H9 (cell line): ENCODE results near the gene MYO1F. TPM values are rescaled to one million over a fixed set of nuclear protein-coding genes. Genes with fewer than 3 reads are reported as not detected.

Experiments used
- DNase-seq: peaks from one replicate; pipeline ENCODE4 v3.0.0-alpha.2; 2017
- H2AFZ ChIP-seq: one replicate; pipeline ENCODE4 v1.6.1; 2013; ENCODE audit warnings: mild to moderate bottlenecking, low read length, control low read depth, moderate library complexity
- H2AK5ac ChIP-seq: 2 replicates; pipeline ENCODE4 v1.6.1; 2013; ENCODE audit warnings: low read length, control low read depth, mixed read lengths; ENCODE audit not compliant: insufficient read length
- H2BK120ac ChIP-seq: one replicate; pipeline ENCODE4 v1.6.1; 2013; ENCODE audit warnings: low read depth, mild to moderate bottlenecking, low read length, control low read depth, inconsistent platforms; ENCODE audit not compliant: poor library complexity, severe bottlenecking
- H2BK12ac ChIP-seq: 2 replicates; pipeline ENCODE4 v1.6.1; 2013; ENCODE audit warnings: low read length, control low read depth, mixed read lengths, low read depth; ENCODE audit not compliant: insufficient read length
- H2BK15ac ChIP-seq: 2 replicates; pipeline ENCODE4 v1.6.1; 2013; ENCODE audit warnings: low read depth, low read length, control low read depth
- H2BK20ac ChIP-seq: one replicate; pipeline ENCODE4 v1.6.1; 2013; ENCODE audit warnings: low read depth, mild to moderate bottlenecking, low read length, control low read depth, inconsistent platforms; ENCODE audit not compliant: poor library complexity, severe bottlenecking
- H2BK5ac ChIP-seq: 2 replicates; pipeline ENCODE4 v1.6.1; 2013; ENCODE audit warnings: low read length, control low read depth, mixed read lengths; ENCODE audit not compliant: insufficient read length
- H3K14ac ChIP-seq: 2 replicates; pipeline ENCODE4 v1.6.1; 2013; ENCODE audit warnings: low read length, control low read depth; ENCODE audit not compliant: insufficient read depth
- H3K18ac ChIP-seq: 2 replicates; pipeline ENCODE4 v1.6.1; 2013; ENCODE audit warnings: low read depth, mild to moderate bottlenecking, mixed read lengths, low read length, control low read depth; ENCODE audit not compliant: insufficient read length
- H3K23ac ChIP-seq: 2 replicates; pipeline ENCODE4 v1.6.1; 2013; ENCODE audit warnings: low read length, control low read depth, mixed read lengths, low read depth; ENCODE audit not compliant: insufficient read length
- H3K23me2 ChIP-seq: 2 replicates; pipeline ENCODE4 v1.6.1; 2013; ENCODE audit warnings: low read depth, mild to moderate bottlenecking, mixed read lengths, low read length, control low read depth; ENCODE audit not compliant: insufficient read length, poor library complexity, severe bottlenecking
- H3K27ac ChIP-seq: 2 replicates; pipeline ENCODE4 v1.5.1; 2013; ENCODE audit warnings: low read length, control low read depth, mixed read lengths, low read depth; ENCODE audit not compliant: insufficient read length
- H3K27me3 ChIP-seq: 2 replicates; pipeline ENCODE4 v1.6.1; 2013; ENCODE audit warnings: low read length, control low read depth, inconsistent platforms; ENCODE audit not compliant: insufficient read depth
- H3K4ac ChIP-seq: 2 replicates; pipeline ENCODE4 v1.6.1; 2013; ENCODE audit warnings: low read depth, mild to moderate bottlenecking, control low read depth, inconsistent platforms, low read length, moderate library complexity
- H3K4me1 ChIP-seq: 2 replicates; pipeline ENCODE4 v1.6.1; 2013; ENCODE audit warnings: low read length, control low read depth, inconsistent platforms; ENCODE audit not compliant: insufficient read depth
- H3K4me2 ChIP-seq: 2 replicates; pipeline ENCODE4 v1.6.1; 2013; ENCODE audit warnings: low read length, control low read depth, mixed read lengths; ENCODE audit not compliant: insufficient read length, insufficient read depth
- H3K56ac ChIP-seq: 2 replicates; pipeline ENCODE4 v1.6.1; 2013; ENCODE audit warnings: low read depth, mild to moderate bottlenecking, mixed read lengths, low read length, control low read depth; ENCODE audit not compliant: insufficient read length
- H3K79me1 ChIP-seq: 2 replicates; pipeline ENCODE4 v1.6.1; 2013; ENCODE audit warnings: low read depth, mild to moderate bottlenecking, moderate library complexity, low read length, control low read depth, inconsistent platforms; ENCODE audit not compliant: insufficient read depth, poor library complexity, severe bottlenecking
- H3K79me2 ChIP-seq: 2 replicates; pipeline ENCODE4 v1.6.1; 2013; ENCODE audit warnings: low read length, control low read depth, inconsistent platforms; ENCODE audit not compliant: insufficient read depth
- H3K9ac ChIP-seq: 2 replicates; pipeline ENCODE4 v1.6.1; 2013; ENCODE audit warnings: low read length, control low read depth, mixed read lengths; ENCODE audit not compliant: insufficient read length; ENCODE audit errors: extremely low read depth
- H3K9me3 ChIP-seq: one replicate; pipeline ENCODE4 v1.6.1; 2013; ENCODE audit warnings: low read depth, low read length, inconsistent platforms; ENCODE audit not compliant: control insufficient read depth
- H3T11ph ChIP-seq: one replicate; pipeline ENCODE4 v1.6.1; 2013; ENCODE audit warnings: mild to moderate bottlenecking, low read length, control low read depth, inconsistent platforms
- H4K20me1 ChIP-seq: one replicate; pipeline ENCODE4 v1.6.1; 2013; ENCODE audit not compliant: control insufficient read depth, insufficient read length, insufficient read depth
- H4K5ac ChIP-seq: 2 replicates; pipeline ENCODE4 v1.6.1; 2013; ENCODE audit warnings: low read depth, mild to moderate bottlenecking, mixed read lengths, low read length, control low read depth; ENCODE audit not compliant: insufficient read length
- H4K8ac ChIP-seq: replicated peaks from 2 replicates; pipeline ENCODE4 v1.6.1; 2013; ENCODE audit warnings: low read length, control low read depth, mixed read lengths, low read depth; ENCODE audit not compliant: insufficient read length
- H4K91ac ChIP-seq: 2 replicates; pipeline ENCODE4 v1.6.1; 2013; ENCODE audit warnings: low read depth, mild to moderate bottlenecking, moderate library complexity, mixed read lengths, low read length, control low read depth; ENCODE audit not compliant: insufficient read length
- H3K27ac Mint-ChIP-seq, 3 experiments: 2 replicates in 2 of 3; 3 replicates in 1 of 3; pipeline ENCODE4 v1.8.0; 2020 to 2021; ENCODE audit warnings: mixed read lengths in 3 of 3, mild to moderate bottlenecking in 1 of 3, moderate library complexity in 1 of 3
- H3K27me3 Mint-ChIP-seq: 2 replicates; pipeline ENCODE4 v1.8.0; 2021; ENCODE audit warnings: low read depth, mild to moderate bottlenecking, moderate library complexity, mixed read lengths
- H3K36me3 Mint-ChIP-seq, 3 experiments: 2 replicates in 2 of 3; 3 replicates in 1 of 3; pipeline ENCODE4 v1.8.0; 2020 to 2021; ENCODE audit warnings: low read depth in 3 of 3, mixed read lengths in 3 of 3; ENCODE audit not compliant: insufficient read depth in 1 of 3
- H3K4me1 Mint-ChIP-seq, 2 experiments: 2 replicates each; pipeline ENCODE4 v1.8.0; 2020; ENCODE audit warnings: mixed read lengths in 2 of 2
- H3K4me3 Mint-ChIP-seq, 2 experiments: 2 replicates in 1 of 2; 3 replicates in 1 of 2; pipeline ENCODE4 v1.8.0; 2020 to 2021; ENCODE audit warnings: mild to moderate bottlenecking in 2 of 2, mixed read lengths in 2 of 2, moderate library complexity in 1 of 2
- H3K9me3 Mint-ChIP-seq, 2 experiments: 2 replicates in 1 of 2; 3 replicates in 1 of 2; pipeline ENCODE4 v1.8.0; 2020; ENCODE audit warnings: mild to moderate bottlenecking in 2 of 2, mixed read lengths in 2 of 2, moderate library complexity in 1 of 2
- WGBS: extraction: QIAGEN DNeasy Blood & Tissue Kit; methylation state at CpG from one replicate; pipeline ENCODE4 v1.1.7; 2013; ENCODE audit warnings: missing lambda C conversion rate, low lambda C conversion rate, mixed read lengths; ENCODE audit not compliant: insufficient read length; ENCODE audit errors: extremely low coverage; 5-methylcytosine and 5-hydroxymethylcytosine counted together
- total RNA-seq: library from RNA; stranded (reverse); gene quantifications from 2 replicates; pipeline ENCODE4 v1.2.1, GENCODE V29; 2021
- TF ChIP-seq, protein P1 (sequence below): fragments of 200-600 bp; sonication (generic); conservative IDR thresholded peaks from 3 replicates; pipeline ENCODE4 v1.8.0; 2021; ENCODE audit warnings: antibody characterized with exemption, mild to moderate bottlenecking

Gene MYO1F
- total RNA-seq, 1 experiment from 2014 or later, result 1.0 TPM

DNA sequence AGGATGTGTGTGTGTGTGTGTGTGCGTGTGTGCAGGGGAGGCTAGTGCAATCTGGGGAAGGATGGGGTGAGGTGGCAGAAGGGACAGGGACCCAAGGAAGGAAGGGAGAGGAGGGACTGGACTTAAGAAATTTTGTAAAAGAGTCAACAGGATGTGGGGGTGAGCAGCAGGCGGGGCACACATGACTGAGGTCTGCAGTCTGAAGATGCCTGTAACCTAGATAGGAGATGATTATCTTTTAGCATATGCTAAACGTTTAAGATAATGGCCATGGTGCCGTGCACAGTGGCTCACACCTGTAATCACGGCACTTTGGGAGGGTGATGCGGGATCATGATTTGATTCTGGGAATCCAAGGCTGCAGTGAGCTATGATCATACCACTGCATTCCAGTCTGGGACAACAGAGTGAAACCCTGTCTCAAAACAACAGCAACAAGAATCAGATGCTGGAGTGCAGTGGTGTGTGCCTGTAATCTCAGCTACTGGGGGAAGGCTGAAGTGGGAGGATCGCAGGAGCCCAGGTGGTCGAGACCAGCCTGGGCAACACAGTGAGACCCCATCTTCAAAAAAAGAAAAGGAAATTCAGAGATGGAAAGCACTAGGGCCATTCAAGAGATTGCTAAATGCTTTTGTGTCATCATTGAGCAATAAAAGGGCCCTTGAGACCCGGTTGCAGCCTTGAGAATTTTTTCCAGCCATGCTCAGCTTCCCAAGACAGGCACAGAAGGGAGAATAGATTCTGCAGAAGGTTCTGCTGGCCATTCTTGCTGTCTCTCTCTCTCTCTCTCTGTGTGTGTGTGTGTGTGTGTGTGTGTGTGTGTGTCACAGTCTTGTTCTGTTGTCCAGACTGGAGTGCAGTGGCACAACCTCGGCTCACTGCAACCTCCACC is 59.4 kb downstream of the MYO1F start:
- no peak overlapping the region for H3K18ac ChIP-seq
- Mint-ChIP-seq H3K4me1 (peaks cover 8 to 16% of the 10 kb centered on the region in 2 experiments), H3K4me3 (peak overlapping the region in 1 of 2 experiments; percentile 4; a peak in 2 of 5 replicates), H3K27ac (peak overlapping the region in 2 of 3 experiments; percentile 46 to 59; a peak in 3 of 7 replicates), H3K9me3 (no peaks in the 10 kb centered on the region; a peak in 2 of 5 replicates), H3K27me3 (peaks cover 4% of the 10 kb centered on the region), H3K36me3 (peaks cover 0 to 2% (median 2%) of the 10 kb centered on the region in 3 experiments; a peak in 1 of 7 replicates)
- no peak overlapping the region for H2BK5ac ChIP-seq
- no peaks in the 10 kb centered on the region for H3K79me2 ChIP-seq
- H3K14ac ChIP-seq, result no peak overlapping the region
- H4K8ac ChIP-seq, result no peak overlapping the region
- no peak overlapping the region for H3K4me2 ChIP-seq
- no peaks in the 10 kb centered on the region for H3K79me1 ChIP-seq
- H4K5ac ChIP-seq, result no peak overlapping the region
- no peaks in the 10 kb centered on the region for H3K9me3 ChIP-seq
- TF ChIP-seq, protein P1, sequence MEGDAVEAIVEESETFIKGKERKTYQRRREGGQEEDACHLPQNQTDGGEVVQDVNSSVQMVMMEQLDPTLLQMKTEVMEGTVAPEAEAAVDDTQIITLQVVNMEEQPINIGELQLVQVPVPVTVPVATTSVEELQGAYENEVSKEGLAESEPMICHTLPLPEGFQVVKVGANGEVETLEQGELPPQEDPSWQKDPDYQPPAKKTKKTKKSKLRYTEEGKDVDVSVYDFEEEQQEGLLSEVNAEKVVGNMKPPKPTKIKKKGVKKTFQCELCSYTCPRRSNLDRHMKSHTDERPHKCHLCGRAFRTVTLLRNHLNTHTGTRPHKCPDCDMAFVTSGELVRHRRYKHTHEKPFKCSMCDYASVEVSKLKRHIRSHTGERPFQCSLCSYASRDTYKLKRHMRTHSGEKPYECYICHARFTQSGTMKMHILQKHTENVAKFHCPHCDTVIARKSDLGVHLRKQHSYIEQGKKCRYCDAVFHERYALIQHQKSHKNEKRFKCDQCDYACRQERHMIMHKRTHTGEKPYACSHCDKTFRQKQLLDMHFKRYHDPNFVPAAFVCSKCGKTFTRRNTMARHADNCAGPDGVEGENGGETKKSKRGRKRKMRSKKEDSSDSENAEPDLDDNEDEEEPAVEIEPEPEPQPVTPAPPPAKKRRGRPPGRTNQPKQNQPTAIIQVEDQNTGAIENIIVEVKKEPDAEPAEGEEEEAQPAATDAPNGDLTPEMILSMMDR, result no peak
- no CpG with 5 or more reads among the region's 10 CpGs for WGBS
- H3K27me3 ChIP-seq, result no peaks in the 10 kb centered on the region
- no peak overlapping the region for H2BK12ac ChIP-seq
- no peak overlapping the region for H2BK120ac ChIP-seq
- no peak overlapping the region for H3K27ac ChIP-seq
- no peak overlapping the region for H2AFZ ChIP-seq
- no peaks in the 10 kb centered on the region; the same call in 1 of the 2 replicates for H3K4me1 ChIP-seq
- no peak overlapping the region for H2BK15ac ChIP-seq
- peaks cover 9% of the 10 kb centered on the region for H3K23me2 ChIP-seq
- H3T11ph ChIP-seq, result no peak overlapping the region
- H3K23ac ChIP-seq, result no peak overlapping the region
- H3K9ac ChIP-seq, result no peak overlapping the region
- no peak overlapping the region for H3K4ac ChIP-seq
- no peak overlapping the region for H3K56ac ChIP-seq
- no peaks in the 10 kb centered on the region for H4K20me1 ChIP-seq
- no peak overlapping the region for H4K91ac ChIP-seq
- H2AK5ac ChIP-seq, result no peak overlapping the region
- no peak for DNase-seq
- H2BK20ac ChIP-seq, result no peak overlapping the region
